SK-N-SH (cell line): ENCODE measurements around the gene VEGFB. TPM values are rescaled to one million over a fixed set of nuclear protein-coding genes. Genes with fewer than 3 reads are reported as not detected.

Source experiments
- CTCF ChIA-PET: fragments of 300-600, 350-600 bp; formaldehyde crosslinking; extraction: SDS; loops from one replicate; lab custom pipeline; 2021; lab: Yijun Ruan, JAX
- POLR2A ChIA-PET: fragments of 350-600 bp; sonication (Branson Sonifier 250); formaldehyde crosslinking; extraction: SDS; loops from one replicate; lab custom pipeline; 2020; ENCODE audit warnings: antibody characterized with exemption, inconsistent platforms; lab: Yijun Ruan, JAX
- DNase-seq: peaks from one replicate; pipeline ENCODE4 v3.0.0; 2012
- H2AFZ ChIP-seq: fragments of 200-600 bp; sonication (generic); 2 replicates; pipeline ENCODE4 v1.8.1; 2016; ENCODE audit warnings: antibody characterized with exemption, mild to moderate bottlenecking, low read depth
- H3F3A ChIP-seq: fragments of 200-600 bp; sonication (generic); replicated peaks from 2 replicates; pipeline ENCODE3; 2016; ENCODE audit warnings: antibody characterized with exemption, mild to moderate bottlenecking; ENCODE audit not compliant: insufficient read depth
- H3K27ac ChIP-seq, 2 experiments: fragments of 200-500 bp in 1 of 2; fragments of 200-600 bp in 1 of 2; sonication (Bioruptor generic) in 1 of 2; sonication (generic), shearing (Covaris generic) in 1 of 2; 2 replicates each; pipeline versions ENCODE4 v1.5.1 to v1.6.1; 2014 to 2016; ENCODE audit warnings: low read depth in 2 of 2, inconsistent platforms in 1 of 2, low read length in 1 of 2, mild to moderate bottlenecking in 1 of 2, mixed read lengths in 1 of 2
- H3K27me3 ChIP-seq: fragments of 200-600 bp; sonication (generic), shearing (Covaris generic); 2 replicates; pipeline ENCODE4 v1.6.1; 2016; ENCODE audit warnings: mixed run types; ENCODE audit not compliant: insufficient read depth
- H3K36me3 ChIP-seq, 2 experiments: fragments of 200-500 bp in 1 of 2; fragments of 200-600 bp in 1 of 2; sonication (Bioruptor generic) in 1 of 2; sonication (generic) in 1 of 2; replicated peaks in 1 of 2; 2 replicates each; pipeline versions ENCODE3 to v1.5.1; 2014 to 2016; ENCODE audit warnings: low read length in 1 of 2, mild to moderate bottlenecking in 1 of 2; ENCODE audit not compliant: insufficient read depth in 2 of 2, control insufficient read depth in 1 of 2
- H3K4me1 ChIP-seq, 2 experiments: fragments of 200-500 bp in 1 of 2; fragments of 200-600 bp in 1 of 2; sonication (Bioruptor generic) in 1 of 2; sonication (generic), shearing (Covaris generic) in 1 of 2; 2 replicates each; pipeline versions ENCODE4 v1.5.1 to v1.6.1; 2014 to 2016; ENCODE audit warnings: low read depth in 1 of 2, low read length in 1 of 2, mixed run types in 1 of 2; ENCODE audit not compliant: insufficient read depth in 2 of 2, control insufficient read depth in 1 of 2
- H3K4me2 ChIP-seq: fragments of 200-600 bp; sonication (generic), shearing (Covaris generic); 2 replicates; pipeline ENCODE4 v1.6.1; 2017; ENCODE audit warnings: mixed run types
- H3K4me3 ChIP-seq, 2 experiments: fragments of 200-500 bp in 1 of 2; fragments of 200-600 bp in 1 of 2; sonication (Bioruptor generic) in 1 of 2; sonication (generic), shearing (Covaris generic) in 1 of 2; 2 replicates each; pipeline versions ENCODE4 v1.5.1 to v1.8.1; 2014 to 2016; ENCODE audit warnings: low read depth in 2 of 2, inconsistent platforms in 1 of 2, low read length in 1 of 2, mild to moderate bottlenecking in 1 of 2, mixed read lengths in 1 of 2, moderate library complexity in 1 of 2
- H3K79me2 ChIP-seq: fragments of 200-600 bp; sonication (generic); 2 replicates; pipeline ENCODE4 v1.8.1; 2017; ENCODE audit warnings: mild to moderate bottlenecking; ENCODE audit not compliant: insufficient read depth
- H3K9ac ChIP-seq: fragments of 200-600 bp; sonication (generic); 2 replicates; pipeline ENCODE4 v1.6.1; 2017; ENCODE audit warnings: mixed run types
- H3K9me2 ChIP-seq: fragments of 200-600 bp; sonication (generic); 2 replicates; pipeline ENCODE4 v1.6.1; 2017; ENCODE audit warnings: mixed run types
- H3K9me3 ChIP-seq: fragments of 200-600 bp; sonication (generic); 2 replicates; pipeline ENCODE4 v1.6.1; 2017; ENCODE audit warnings: mixed run types, mild to moderate bottlenecking, moderate library complexity
- H4K20me1 ChIP-seq: fragments of 200-600 bp; sonication (generic); 2 replicates; pipeline ENCODE4 v1.6.1; 2017; ENCODE audit warnings: mild to moderate bottlenecking, mixed run types; ENCODE audit not compliant: insufficient read depth
- ELF1 ChIP-seq: IDR thresholded peaks from 2 replicates; pipeline ENCODE4 v1.4.0; 2012
- EZH2phosphoT487 ChIP-seq: fragments of 200-600 bp; sonication (generic); IDR thresholded peaks from 2 replicates; pipeline ENCODE4 v1.6.1; 2017; ENCODE audit warnings: low read depth, mixed run types, mild to moderate bottlenecking, antibody characterized with exemption, moderate library complexity, borderline replicate concordance
- GABPA ChIP-seq: IDR thresholded peaks from 2 replicates; pipeline ENCODE4 v1.4.0; 2012; ENCODE audit warnings: low read depth, mild to moderate bottlenecking
- GATA2 ChIP-seq: sonication (generic); formaldehyde crosslinking; IDR thresholded peaks from 2 replicates; pipeline ENCODE4 v1.5.0; 2020; ENCODE audit warnings: mild to moderate bottlenecking, missing genetic modification reagents
- JUND ChIP-seq: IDR thresholded peaks from 2 replicates; pipeline ENCODE4 v1.4.0; 2012
- MEF2A ChIP-seq: IDR thresholded peaks from 2 replicates; pipeline ENCODE4 v1.4.0; 2012; ENCODE audit warnings: low read depth, borderline replicate concordance
- MXI1 ChIP-seq: IDR thresholded peaks from 2 replicates; pipeline ENCODE4 v1.6.1; 2012; ENCODE audit warnings: mild to moderate bottlenecking, low read depth, low read length, improper control_type of control experiment
- RAD21 ChIP-seq: IDR thresholded peaks from 2 replicates; pipeline ENCODE4 v1.6.1; 2012; ENCODE audit warnings: mild to moderate bottlenecking, low read length
- RCOR1 ChIP-seq: fragments of 150-350 bp; IDR thresholded peaks from 2 replicates; pipeline ENCODE4 v1.6.1; 2017; ENCODE audit warnings: antibody characterized with exemption, low read length
- REST ChIP-seq: IDR thresholded peaks from 2 replicates; pipeline ENCODE4 v1.6.1; 2012; ENCODE audit warnings: mild to moderate bottlenecking, low read depth, low read length, moderate library complexity
- RXRA ChIP-seq: IDR thresholded peaks from 2 replicates; pipeline ENCODE4 v1.4.0; 2012; ENCODE audit warnings: low read depth, mild to moderate bottlenecking, borderline replicate concordance
- TAF1 ChIP-seq: IDR thresholded peaks from 2 replicates; pipeline ENCODE4 v1.6.1; 2012; ENCODE audit warnings: low read depth, mild to moderate bottlenecking, low read length, moderate library complexity, borderline replicate concordance
- TCF12 ChIP-seq: IDR thresholded peaks from 2 replicates; pipeline ENCODE4 v1.4.0; 2012
- WGBS: methylation state at CpG from one replicate; pipeline ENCODE4 v1.1.6; 2017; ENCODE audit warnings: low lambda C conversion rate; 5-methylcytosine and 5-hydroxymethylcytosine counted together
- polyA plus RNA-seq, 3 experiments: library from polyadenylated mRNA; depleted of rRNA; stranded (reverse); fragments of >200 nt; gene quantifications; 2 replicates each; pipeline ENCODE4 v1.2.3, GENCODE V29; 2012
- TF ChIP-seq, protein P1 (sequence below): fragments of 150-350 bp; IDR thresholded peaks from 2 replicates; pipeline ENCODE4 v1.6.1; 2017; ENCODE audit warnings: antibody characterized with exemption, low read length, low read depth, borderline replicate concordance
- TF ChIP-seq, protein P2 (sequence below): IDR thresholded peaks from 2 replicates; pipeline ENCODE4 v1.4.0; 2012; ENCODE audit warnings: low read depth

The VEGFB gene
- polyA plus RNA-seq, 1 of the 3 experiments (the other 2 are of a cell fraction), result 29.9 TPM

DNA sequence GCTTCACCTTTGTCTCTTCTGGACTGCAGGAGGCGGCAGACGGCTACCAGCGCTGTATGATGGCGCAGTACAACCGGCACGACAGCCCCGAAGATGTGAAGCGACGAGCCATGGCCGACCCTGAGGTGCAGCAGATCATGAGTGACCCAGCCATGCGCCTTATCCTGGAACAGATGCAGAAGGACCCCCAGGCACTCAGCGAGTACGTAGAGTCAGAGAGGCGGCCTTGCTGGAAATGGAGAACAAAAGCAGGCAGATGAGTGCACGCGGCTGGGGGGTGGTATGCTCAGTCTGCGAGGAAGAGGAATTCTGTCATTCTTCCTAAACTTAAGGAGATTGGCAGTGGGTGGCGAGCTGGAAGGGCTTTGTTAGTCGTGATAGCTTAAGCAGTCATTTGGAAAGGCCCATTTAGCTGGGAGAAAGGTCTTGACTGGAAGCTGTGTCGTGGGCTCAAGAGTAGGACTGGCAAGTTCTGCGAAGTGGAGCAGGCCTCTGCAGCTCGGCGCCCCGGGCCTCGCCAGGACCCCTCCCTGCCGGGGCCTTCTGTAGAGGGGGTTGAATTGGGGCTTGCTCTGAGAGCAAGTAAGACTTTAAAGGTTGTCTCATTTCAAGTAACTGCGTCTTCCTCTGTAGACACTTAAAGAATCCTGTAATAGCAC is 30.8 kb upstream of the VEGFB start:
- Histone ChIP-seq H3K36me3 (peaks cover 43 to 47% of the 10 kb centered on the region in 2 experiments), H3K27me3 (no peaks in the 10 kb centered on the region), H3K4me1 (peaks cover 4 to 27% of the 10 kb centered on the region in 2 experiments; a peak in 3 of 4 replicates), H3K9me3 (no peaks in the 10 kb centered on the region), H3K9me2 (no peaks in the 10 kb centered on the region), H3K4me2 (no peak overlapping the region), H3K4me3 (no peak overlapping the region), H4K20me1 (peaks cover 9% of the 10 kb centered on the region), H3K27ac (no peak overlapping the region), H3K79me2 (no peaks in the 10 kb centered on the region; the same call in 1 of the 2 replicates)
- WGBS, result 94% methylated on average over 27 of the region's 27 CpGs
- ChIA-PET CTCF (interaction anchor here (0.8 to 5.3 kb wide), 11 partner anchors 8 to 99 kb away, joined by 3 to 52 read pairs (median 12); partner anchors contain the start of genes CATSPERZ, NUDT22, PLCB3 and TRPT1), POLR2A (interaction anchor here (1.1 to 1.6 kb wide), 2 partner anchors 9 to 18 kb away, joined by 3 read pairs; no protein-coding TSS in a partner anchor)
- no peak for DNase-seq
- no peak for TF ChIP-seq JUND
- TF ChIP-seq EZH2phosphoT487, result no peak
- TF ChIP-seq MXI1, result no peak
- TF ChIP-seq TAF1, result no peak
- no peak for TF ChIP-seq RAD21
- TF ChIP-seq RCOR1, result no peak
- TF ChIP-seq MEF2A, result no peak
- no peak for TF ChIP-seq GATA2 (CRISPR knock-in tag)
- no peak for TF ChIP-seq RXRA
- TF ChIP-seq GABPA, result no peak
- no peak for TF ChIP-seq REST
- no peak for TF ChIP-seq ELF1
- TF ChIP-seq, protein P1, sequence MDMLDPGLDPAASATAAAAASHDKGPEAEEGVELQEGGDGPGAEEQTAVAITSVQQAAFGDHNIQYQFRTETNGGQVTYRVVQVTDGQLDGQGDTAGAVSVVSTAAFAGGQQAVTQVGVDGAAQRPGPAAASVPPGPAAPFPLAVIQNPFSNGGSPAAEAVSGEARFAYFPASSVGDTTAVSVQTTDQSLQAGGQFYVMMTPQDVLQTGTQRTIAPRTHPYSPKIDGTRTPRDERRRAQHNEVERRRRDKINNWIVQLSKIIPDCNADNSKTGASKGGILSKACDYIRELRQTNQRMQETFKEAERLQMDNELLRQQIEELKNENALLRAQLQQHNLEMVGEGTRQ, result no peak
- TF ChIP-seq TCF12, result no peak
- TF ChIP-seq, protein P2, sequence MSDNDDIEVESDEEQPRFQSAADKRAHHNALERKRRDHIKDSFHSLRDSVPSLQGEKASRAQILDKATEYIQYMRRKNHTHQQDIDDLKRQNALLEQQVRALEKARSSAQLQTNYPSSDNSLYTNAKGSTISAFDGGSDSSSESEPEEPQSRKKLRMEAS, result no peak
- TF ChIP-seq, all 33 proteins: peak for 0
- peaks cover 30% of the 10 kb centered on the region for H3F3A ChIP-seq
- no peak overlapping the region for H3K9ac ChIP-seq
- no peak overlapping the region for H2AFZ ChIP-seq
